Measurements from ENCODE around the gene AHRR.

Gene AHRR

DNA sequence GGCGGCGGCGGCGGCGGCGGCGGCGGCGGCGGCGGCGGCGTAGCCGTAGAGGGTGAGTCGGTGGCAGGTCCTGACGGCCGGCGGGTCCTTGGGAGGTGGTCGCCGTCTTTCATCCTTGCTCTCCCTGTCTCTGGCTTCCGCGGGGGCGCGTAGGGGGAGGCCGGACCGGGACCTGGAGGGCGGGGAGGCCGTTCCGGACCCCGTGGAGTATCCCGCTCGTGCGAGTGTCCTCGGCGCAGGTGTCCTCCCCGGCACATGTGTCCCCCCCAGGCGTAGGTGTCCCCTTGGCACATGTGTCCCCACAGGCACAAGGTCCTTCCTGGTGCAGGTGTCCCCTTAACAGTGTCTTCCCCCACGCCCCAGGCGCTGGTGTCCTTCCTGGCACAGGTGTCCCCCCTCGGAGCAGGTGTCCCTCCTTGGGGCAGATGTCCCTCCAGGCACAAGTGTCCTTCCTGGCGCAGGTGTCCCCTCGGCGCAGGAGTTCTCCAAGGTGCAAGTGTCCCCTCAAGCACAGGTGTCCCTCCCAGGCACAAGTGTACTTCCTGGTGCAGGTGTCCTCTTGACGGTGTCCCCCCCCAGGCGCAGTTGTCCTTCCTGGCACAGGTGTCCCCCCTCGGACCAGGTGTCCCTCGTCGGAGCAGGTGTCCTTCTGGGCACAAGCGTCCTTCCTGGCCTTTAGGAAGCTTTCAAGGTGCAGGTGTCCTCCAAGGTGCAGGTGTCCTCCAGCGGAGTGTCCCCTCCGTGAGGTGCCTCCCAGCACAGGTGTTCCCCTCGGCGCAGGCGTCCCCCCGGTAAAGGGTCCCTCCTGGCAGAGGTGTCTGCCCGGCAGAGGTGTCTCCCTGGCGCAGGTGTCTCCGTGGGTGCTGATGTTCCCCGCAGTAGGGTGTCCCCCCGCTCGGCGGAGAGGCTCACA is 122.0 kb downstream of the AHRR start:
- no peak for DNase-seq (ENCODE audit: low read depth)

DNA sequence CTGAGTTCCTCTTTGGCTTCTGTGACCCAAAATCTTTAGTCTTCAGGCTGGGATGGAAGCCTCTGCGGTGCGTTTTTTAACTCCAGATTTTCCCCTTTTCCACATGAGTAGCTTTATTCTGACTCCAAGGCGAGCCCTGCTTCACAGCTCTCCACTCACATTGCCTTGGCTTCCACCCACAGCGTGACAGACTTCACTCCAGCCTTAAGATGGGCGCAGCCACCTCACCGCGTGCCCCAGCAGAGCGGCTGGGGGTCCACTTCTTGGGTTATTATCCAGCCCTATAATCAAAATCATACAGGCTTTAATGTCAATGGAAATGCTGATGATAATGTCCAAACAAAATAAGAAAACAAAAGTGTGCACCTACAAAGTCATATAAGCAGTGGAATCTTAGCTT is 122.7 kb downstream of the AHRR start:
- no peak for DNase-seq (ENCODE audit: low read depth)

DNA sequence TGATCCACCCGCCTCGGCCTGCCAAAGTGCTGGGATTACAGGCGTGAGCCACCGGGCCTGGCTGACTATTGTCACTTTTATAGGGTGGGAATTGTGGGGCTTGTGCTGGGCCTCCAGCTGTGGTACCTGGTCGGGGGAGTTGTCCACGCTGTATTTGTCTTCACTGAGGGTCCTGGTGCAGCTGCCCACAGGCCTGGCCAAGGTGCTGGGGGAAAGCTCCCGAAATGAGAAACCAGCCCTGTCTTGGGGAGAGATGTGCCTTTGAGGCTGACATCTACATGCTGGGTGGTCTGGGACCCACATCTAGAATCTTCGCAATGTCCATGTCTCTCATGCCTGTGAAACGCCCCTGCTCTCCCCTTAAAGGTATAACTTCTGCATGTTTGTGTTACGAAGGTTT is 124.1 kb downstream of the AHRR start:
- no peak for DNase-seq (ENCODE audit: low read depth)

DNA sequence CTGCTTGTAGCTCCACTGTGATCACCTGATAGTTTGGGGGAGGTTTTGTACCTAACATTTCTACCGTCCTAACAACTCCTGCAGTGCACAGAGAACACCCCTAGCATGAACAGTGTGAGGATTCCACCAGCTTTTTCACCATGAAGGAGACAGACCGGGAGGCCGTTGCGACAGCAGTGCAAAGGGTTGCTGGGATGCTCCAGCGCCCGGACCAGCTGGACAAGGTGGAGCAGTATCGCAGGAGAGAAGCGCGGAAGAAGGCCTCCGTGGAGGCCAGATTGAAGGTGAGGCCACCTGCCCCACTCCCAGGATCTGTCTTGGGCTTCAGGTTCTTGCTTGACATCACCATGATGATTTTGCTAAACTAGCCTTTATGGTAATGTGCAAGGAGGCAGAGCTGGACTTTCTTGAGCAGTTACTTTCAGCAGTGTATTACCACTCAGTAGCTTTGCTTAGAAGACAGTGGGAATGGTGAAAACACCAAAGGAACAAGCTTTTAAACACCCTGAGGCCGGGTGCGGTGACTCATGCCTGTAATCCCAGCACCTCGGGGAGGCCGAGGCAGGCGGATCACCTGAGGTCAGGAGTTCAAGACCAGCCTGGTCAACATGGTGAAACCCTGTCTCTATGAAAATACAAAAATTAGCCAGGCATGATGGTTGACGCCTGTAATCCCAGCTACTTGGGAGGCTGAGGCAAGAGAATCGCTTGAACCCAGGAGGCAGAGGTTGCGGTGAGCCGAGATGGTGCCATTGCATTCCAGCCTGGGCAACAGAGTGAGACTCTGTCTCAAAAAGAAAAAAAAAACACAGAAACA is 124.8 kb downstream of the AHRR start:
- DNase-seq (ENCODE audit: low read depth) = no peak

DNA sequence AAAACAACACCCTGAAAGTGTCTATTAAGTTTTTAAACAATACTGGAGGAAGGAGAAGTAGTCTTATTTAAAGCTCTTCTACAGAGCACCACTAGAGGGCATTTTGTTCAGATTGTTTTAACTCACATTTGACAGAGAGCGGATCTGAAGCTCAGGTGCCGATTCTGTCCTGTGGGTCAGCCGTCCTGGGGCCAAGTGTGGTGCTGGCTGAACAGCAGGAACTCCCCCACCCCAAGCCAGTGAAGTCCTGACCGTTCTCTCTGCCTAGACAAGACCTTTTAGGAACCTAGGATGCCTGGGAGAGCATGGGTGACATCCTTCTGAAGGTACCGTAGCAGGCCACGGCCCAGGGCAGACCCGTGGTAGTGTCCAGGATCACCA is 125.4 kb downstream of the AHRR start:
- no peak for DNase-seq (ENCODE audit: low read depth)

DNA sequence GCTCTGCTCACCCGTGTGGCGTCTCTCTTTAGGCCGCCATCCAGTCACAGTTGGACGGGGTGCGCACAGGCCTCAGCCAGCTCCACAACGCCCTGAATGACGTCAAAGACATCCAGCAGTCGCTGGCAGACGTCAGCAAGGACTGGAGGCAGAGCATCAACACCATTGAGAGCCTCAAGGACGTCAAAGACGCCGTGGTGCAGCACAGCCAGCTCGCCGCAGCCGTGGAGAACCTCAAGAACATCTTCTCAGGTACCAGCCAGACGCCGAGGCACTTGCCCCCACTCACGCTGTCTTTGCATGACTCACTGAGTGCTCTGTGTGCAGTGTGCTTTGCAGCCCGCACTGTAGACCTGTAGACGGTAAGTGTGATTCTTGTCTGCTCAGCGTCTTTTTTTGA is 126.0 kb downstream of the AHRR start:
- no peak for DNase-seq (ENCODE audit: low read depth)

DNA sequence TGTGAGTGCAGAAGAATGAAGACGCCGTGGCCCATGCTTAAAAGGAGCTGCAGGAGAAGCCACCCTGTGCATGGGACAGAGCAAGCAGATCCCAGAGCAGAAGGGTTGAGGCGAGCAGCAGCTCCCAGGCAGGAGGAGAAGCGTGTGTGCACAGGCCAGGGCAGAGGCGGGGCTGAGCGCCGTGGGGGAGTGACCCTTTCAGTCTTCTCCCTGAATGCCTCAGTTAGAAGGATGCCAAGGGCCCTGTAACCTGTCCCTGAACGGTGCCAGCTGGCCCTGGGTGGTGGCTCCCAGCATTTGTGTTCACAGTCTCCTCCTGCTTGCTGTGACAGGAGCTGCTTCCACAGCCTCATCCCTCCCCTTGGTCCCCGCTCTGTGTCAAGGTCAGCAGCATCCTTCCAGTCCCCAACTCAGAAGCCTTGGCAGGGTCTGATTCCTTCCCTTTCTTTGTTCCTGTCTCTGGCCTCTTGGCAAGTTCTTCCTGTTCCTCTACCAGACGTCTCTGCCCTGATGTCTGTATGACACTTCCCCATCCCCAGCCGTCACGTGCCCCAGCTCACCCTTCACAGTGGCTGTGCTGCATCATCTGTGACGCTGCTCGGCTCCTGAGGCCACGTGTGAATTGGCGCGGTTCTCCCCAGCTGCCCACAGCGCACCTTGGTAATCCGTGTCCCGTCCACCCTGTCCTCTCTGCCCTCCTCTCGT is 126.7 kb downstream of the AHRR start:
- no peak for DNase-seq (ENCODE audit: low read depth)

DNA sequence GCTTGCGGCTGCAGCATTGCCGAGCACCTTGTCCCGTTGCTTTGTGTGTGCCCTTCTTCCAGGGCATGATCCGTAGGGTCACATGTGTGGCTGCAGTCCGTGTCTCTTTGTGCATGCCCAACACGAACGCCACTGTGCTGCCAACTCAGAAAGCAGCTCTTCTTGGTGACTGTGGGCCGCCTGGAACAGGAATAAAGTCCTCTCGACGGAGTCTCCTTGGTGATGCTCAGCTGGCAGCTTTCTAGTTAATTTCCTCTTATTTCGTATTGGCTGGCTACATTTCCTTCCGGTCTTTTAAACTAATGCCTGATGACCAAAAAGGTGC is 127.2 kb downstream of the AHRR start:
- no peak for DNase-seq (ENCODE audit: low read depth)

DNA sequence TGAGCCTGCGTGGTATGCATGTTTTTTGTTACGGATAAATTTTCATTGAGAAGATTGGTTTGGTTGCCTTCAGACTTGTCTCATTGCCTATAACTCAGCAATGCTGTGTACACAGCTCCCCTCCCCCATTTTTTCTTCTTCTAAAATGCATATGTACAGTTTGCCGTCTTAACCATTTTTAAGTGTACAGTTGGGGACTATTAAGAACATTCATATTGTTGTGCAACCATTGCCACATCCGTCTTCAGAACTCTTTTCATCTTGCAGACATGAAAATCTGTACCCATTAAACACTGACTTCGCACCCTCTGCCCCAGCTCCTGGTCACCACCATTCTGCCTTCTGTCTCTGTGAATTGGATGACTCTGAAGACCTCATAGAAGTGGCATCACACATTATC is 127.6 kb downstream of the AHRR start:
- DNase-seq (ENCODE audit: low read depth) = no peak

DNA sequence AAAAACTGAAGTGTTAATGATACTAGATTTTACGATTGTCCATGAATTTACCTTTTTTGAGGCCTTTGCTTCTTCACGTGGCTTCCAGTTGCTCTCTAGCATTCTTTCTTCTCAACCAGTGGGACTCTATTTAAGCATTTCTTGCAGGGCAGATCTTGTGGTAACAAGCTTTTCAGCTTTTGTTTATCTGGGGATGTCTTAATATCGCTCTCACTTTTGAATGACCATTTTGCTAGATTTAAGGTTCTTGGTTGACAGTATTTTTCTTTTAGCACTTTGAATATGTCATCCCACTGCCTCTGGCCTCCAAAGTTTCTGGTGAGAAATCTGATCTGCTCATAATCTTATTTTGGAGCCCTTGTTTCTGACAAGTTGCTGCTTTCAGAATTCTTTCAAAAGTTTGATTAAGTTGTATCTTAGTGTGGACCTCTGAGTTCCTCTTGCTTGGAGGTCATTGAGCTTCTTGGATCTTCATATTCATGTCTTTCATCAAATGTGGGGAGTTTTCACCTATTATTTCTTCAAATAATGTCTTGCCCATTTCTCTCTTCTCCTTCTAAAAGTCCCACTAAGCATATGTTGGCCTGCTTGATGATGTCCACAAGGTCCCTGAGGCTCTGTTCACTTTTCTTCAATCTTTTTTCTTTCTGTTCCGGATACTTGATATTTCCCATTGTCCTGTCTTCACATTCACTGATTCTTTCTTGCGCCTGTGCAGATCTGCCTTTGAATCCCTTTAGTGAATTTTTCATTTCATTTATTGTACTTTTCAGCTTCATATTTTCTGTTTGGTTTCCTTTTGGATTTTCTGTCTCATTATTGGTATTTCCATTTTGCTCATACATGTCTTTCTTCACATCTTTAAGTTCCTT is 130.3 kb downstream of the AHRR start:
- DNase-seq (ENCODE audit: low read depth) = no peak

DNA sequence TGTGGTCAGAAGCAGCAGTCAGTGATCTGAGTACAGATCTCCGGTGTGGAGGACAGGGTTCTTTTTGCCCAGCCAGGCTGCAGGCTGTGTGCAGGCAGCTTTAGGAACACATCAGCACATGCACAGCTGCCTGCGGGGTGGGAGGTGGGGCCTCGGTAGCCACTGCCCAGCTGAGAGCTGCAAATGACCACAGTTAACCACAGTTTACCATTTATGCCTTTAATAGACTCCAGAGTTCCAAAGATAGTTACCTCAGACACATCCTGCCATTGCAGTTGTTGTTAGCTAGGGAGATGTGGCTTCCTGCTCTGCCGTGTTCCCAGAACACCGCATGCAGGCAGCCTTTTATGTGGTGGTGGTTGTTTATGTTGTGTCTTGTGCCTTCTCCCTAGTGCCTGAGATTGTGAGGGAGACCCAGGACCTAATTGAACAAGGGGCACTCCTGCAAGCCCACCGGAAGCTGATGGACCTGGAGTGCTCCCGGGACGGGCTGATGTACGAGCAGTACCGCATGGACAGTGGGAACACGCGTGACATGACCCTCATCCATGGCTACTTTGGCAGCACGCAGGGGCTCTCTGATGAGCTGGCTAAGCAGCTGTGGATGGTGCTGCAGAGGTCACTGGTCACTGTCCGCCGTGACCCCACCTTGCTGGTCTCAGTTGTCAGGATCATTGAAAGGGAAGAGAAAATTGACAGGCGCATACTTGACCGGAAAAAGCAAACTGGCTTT is 131.6 kb downstream of the AHRR start:
- no peak for DNase-seq (ENCODE audit: low read depth)

DNA sequence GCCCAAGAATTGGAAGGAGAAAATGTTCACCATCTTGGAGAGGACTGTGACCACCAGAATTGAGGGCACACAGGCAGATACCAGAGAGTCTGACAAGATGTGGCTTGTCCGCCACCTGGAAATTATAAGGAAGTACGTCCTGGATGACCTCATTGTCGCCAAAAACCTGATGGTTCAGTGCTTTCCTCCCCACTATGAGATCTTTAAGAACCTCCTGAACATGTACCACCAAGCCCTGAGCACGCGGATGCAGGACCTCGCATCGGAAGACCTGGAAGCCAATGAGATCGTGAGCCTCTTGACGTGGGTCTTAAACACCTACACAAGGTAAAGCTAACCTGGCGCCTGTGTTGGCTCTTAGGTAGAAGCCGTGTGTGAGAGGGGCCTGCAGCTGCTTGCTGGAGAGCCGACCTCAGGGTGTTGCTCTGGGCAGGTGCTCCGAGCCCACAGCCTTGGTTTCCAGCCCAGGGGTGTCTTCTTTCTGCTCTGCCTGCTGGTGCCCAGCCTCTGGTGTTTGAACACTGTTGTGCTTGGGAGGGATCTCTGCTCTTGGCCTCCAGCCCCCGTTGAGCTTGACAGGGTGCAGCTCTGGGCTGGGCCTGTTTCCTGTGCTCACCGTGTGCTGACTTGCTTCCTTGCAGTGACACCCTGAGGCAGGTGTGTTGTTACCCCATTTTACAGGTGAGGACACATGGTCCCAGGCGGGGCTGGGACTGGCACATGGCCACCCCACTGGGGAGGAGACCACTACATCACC is 132.4 kb downstream of the AHRR start:
- no peak for DNase-seq (ENCODE audit: low read depth)

DNA sequence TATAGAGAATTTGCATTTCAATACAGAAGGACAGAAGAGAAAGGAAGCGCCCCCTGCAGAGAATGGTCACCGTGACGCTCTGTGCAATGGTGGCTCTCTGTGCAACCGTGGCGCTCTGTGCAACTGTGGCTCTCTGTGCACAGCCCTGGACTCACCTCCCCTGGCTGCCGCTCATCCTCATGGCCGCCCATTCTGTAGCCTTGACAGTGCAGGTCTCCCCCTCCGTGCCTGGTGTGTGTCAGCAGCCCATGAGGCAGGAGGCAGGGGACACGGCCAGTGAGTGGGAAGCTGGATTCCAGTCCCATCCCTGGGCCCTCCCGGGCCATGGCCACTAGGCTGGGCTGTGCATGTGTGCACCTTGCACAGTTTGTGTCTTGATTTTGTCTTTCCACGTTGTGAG is 133.4 kb downstream of the AHRR start:
- DNase-seq (ENCODE audit: low read depth) = no peak

DNA sequence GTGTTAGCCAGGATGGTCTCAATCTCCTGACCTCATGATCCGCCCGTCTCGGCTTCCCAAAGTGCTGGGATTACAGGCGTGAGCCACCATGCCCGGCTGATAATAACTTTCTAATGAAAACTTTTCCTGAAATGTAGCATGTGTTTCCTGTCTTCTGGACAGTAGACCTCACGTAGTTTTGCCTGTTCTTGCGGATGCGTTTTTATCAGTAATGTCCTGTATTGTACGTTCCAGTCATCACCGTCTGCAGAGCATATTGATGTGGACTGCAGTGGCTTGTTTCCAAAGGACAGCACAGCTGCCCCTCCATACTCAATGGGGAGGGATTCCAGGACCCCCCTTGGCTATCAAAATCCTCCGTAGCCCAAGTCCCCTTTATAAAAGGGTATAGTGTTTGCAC is 134.3 kb downstream of the AHRR start:
- DNase-seq (ENCODE audit: low read depth) = no peak

DNA sequence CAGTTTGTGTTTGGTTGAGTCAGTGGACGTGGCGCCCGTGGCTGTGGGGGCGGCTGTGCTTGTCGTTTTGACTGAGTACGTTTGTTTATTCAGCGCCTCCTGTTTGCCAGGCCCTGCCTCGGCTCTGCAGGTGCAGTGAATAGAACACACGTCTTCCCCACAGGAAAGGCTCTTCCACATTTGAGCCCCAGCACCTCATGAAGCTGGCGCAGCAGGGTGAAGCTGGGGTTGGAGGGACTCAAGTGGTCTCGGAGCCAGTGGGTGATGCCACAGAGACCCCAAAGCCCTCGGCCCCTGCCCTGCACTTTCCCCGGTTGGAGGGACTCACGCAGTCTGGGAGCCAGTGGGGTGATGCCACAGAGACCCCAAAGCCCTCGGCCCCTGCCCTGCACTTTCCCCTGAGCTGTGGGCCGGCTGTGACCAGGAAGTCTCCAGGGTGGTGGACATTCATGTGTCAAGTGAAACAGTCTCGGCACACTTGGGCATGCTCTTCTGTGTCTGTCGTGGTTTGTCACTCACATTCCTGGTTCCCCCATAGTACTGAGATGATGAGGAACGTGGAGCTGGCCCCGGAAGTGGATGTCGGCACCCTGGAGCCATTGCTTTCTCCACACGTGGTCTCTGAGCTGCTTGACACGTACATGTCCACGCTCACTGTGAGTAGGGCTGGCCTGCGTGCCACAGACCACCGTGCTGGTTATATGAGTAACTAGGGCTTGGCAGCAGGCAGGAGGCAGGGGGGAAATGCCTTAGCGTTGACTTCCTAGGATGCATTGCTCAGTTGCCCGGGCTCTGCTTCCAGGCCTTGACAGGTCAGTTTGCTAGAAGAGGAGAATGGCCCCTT is 135.1 kb downstream of the AHRR start:
- DNase-seq (ENCODE audit: low read depth) = no peak

DNA sequence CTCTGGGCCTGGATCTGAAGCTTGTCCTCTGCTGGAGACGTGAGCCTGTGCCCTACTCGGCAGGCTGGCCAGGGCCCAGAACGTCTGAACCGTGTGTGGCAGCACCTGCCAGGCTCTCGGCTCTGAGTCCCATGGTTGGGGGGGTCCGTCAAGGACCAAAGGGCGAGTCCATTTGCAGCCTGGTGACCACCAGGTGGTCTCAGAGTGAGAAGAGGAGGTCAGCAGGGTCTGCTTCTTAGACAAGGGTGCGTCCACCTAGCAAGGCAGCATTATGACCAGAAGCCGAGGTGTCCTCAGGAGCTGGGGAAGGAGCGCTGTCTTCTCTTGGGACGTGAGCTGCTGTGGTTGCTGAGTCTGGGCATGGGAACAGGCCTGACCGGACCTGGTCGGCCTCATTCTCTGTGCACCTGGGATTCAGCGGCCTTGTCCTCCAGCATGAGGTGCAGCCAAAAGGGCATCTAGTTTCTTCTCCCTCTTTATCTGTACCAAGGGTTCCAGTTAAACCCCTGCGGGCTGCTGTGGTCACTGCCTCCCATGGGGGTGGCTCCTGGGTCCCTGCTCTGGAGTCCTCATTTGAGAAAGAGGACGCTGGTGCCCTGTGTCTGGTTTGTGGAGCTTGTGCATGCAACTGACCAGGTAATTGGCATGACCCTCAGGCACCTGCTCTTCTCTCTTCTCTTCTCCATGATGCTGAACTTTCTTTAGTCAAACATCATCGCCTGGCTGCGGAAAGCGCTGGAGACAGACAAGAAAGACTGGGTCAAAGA is 135.9 kb downstream of the AHRR start:
- no peak for DNase-seq (ENCODE audit: low read depth)

DNA sequence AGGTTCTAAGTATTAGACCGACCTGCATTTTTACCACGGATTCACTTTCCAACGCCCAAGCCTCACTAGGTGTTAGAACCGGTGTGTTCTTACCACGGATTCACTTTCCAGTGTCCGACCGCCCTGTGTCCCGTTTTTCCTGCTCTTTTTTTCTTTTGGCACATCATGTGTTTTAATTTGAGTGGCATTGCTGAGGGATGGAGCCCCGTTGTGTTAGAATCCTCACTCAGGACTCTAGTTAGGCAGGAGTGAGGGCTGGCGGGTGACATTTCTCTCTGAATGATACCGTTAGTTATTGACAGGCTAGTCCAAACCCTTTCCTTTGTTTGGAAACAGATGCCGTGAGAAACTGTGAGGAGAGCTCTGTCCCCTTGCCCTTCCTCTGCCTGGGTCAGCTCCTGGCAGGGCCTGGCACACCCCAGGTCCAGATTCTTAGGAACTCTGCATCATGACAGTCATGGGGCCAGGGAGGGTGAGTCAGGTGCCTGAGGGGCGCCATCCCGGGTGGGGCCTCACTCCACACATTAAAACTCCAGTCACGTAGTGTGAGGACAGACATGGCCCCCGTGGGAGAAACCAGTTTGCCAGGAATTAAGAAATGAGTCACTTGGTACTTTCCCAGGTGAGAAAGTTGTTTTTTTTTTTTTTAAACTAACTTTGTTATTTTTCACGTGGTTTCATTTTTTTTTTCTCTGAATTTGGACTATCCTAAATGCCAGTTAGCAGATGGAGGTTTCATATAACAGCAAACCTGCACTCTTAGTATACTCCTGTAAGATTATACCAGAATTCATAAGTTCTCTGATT is 137.2 kb downstream of the AHRR start:
- no peak for DNase-seq (ENCODE audit: low read depth)
